Esophagus mucosa (tissue), 1 donor: Measurements from ENCODE around the gene PPP6R2. TPM values are rescaled to one million over a fixed set of nuclear protein-coding genes. Genes with fewer than 3 reads are reported as not detected.
"Not testable (repeated sequence)": the region's sequence is repeated elsewhere in the genome, so short reads cannot be mapped to it uniquely, and the experiment has no call there.

Experiments used
- ATAC-seq: fragments of 200-7000 bp; cut with Tn5 transposase; one replicate; pipeline ENCODE4 v1.9.1; 2020
- total RNA-seq: library from RNA; stranded (reverse); gene quantifications from one replicate; pipeline ENCODE4 v1.2.4, GENCODE V29; 2023
- donor health status: DM: yes; HTN: yes; CAD: no.

Gene PPP6R2
- total RNA-seq, 1 donor from 2014 or later, result 29.3 TPM

DNA sequence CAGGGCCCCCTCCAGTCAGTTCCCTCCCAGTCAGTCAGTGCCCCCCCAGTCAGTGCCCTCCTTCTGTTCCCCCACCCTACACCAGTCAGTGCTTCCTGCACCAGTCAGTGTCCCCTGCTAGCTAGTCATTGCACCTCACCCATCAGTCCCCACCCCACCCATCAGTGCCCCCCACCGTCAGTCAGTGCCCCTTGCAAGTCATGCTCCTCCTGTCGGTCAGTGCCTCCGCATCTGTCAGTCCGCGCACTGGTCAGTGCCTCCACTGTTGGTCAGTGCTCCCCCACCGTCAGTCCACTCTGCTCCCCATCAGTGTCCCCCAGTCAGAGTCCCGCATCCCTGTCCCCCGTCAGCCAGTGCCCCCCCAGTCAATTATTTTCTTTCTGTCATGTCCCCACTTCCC is 3.3 kb downstream of the PPP6R2 start:
- ATAC-seq, result no peak

DNA sequence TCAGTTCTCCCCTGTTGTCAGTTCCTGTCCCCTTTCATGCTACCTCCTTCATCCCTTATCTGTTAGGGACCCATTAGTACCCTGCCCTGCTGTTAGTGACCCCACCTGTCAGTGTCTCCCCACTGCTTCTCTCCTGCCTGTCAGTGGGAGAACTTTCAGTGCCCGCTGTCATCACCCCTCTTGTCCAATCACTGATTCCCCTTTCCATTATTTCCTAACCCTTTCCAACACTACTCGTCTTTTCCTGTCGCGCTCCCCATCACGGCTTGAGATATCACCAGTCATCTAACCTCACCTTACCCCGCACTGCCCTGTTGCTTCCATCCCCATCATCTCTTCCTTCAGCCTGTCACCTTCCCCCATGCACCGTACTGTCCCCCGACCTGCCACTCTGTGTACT is 4.0 kb downstream of the PPP6R2 start:
- ATAC-seq, result no peak

GRCh38 chr22:50348058-50348457 is 4.9 kb downstream of the PPP6R2 start:
- ATAC-seq, result no peak

GRCh38 chr22:50356186-50356585 is 13.1 kb downstream of the PPP6R2 start:
- ATAC-seq, result no peak

GRCh38 chr22:50357222-50357621 is 14.1 kb downstream of the PPP6R2 start:
- no peak for ATAC-seq

- no peak for ATAC-seq
Observed at GRCh38 chr22:50357756-50358155, 14.6 kb downstream of the PPP6R2 start.

DNA sequence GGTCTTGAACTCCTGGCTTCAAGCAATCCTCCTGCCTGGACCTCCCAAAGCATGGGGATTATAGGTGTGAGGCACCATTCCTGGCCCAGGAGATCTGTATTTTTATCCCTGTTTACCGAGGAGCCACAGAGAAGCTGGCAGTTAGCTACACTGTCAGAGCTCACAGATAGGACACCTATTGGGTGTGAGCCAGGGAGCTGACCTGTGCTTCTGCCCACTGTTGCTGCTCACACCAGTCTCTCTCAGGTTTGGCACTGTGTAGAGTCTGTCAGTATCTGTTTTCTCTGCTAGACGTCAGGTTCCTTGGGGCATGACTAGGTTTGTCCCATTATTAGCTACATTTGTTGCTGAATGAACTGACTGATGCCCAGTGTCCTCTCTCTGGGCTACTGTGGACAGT is 17.5 kb downstream of the PPP6R2 start:
- no peak for ATAC-seq

DNA sequence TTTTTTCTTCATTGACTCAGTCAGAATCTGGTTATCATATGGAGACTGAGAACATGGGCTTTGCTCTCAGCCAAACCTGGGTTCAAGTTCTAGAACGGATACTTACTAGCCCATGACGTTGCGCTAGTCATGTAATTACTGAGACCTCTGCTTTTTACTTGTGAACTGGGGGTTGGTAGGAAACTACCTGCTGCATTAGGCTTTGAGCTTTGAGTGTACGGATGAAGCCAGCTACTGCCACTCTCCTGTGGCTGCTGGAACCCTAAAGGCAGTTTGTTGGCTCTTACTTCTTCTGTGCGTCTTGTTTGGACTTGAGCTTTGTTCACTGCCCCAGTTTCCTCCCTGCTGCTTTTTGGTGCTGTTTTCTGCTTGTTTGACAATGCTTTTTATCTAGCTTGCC is 18.1 kb downstream of the PPP6R2 start:
- no peak for ATAC-seq

GRCh38 chr22:50361688-50362087 is 18.6 kb downstream of the PPP6R2 start:
- ATAC-seq, result no peak

GRCh38 chr22:50363166-50363802 is 20.2 kb downstream of the PPP6R2 start:
- no peak for ATAC-seq

DNA sequence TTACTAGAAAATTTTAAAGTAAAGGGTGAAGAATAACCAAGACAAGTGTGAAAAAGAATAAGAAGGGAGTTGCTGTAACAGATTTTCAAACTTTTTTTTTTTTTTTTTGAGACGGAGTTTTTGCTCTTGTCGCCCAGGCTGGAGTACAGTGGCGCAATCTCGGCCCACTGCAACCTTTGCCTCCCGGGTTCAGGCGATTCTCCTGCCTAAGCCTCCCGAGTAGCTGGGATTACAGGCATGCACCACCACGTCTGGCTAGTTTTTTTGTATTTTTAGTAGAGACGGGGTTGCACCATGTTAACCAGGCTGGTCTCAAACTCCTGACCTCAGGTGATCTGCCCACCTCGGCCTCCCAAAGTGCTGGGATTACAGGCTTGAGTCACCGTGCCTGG is 20.7 kb downstream of the PPP6R2 start:
- ATAC-seq, result not testable (repeated sequence)

DNA sequence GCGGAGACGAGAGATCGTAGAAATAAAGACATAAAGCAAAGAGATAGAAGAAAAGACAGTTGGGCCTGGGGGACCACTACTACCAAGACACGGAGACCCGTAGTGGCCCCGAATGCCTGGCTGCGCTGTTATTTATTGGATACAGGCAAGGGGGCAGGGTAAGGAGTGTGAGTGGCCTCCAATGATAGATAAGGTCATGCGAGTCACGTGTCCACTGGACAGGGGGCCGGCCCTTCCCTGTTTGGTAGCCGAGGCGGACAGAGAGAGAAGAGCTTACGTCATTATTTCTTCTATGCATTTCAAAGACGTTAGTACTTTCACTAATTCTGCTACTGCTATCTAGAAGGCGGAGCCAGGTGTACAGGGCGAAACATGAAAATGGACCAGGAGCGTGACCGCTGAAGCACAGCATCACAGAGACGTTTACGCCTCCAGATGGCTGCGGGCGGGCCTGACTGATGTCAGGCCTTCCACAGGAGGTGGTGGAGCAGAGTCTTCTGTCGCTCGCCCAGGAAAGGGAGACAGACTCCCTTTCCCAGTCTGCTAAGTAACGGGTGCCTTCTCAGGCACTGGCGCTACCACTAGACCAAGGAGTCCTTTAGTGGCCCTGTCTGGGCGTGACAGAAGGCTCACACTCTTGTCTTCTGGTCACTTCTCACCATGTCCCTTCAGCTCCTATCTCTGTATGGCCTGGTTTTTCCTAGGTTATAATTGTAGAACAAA is 24.8 kb downstream of the PPP6R2 start:
- no peak for ATAC-seq

DNA sequence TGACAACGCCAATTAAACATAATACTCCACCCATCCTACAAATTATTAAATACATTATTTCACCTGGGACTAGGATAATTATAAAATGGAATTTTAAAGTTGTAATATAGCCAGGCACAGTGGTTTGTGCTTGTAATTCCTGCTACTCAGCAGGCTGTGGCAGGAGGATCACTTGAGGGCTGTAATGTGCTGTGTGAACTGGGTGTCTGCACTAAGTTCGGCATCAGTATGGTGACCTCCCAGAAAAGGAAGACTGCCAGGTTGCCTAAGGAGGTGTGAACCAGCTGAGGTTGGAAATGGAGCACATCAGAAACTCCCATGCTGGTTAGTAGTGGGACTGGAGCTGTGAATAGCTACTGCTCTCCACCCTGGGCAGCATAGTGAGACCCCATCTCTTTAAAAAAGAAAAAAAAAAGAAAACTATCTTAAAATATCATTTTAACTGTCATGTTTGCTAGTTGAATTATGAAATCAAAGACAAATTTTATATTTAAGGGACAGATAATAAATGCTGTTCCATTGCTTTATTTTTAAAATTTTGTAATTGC is 28.0 kb downstream of the PPP6R2 start:
- ATAC-seq, result no peak

GRCh38 chr22:50376085-50376651 is 33.0 kb downstream of the PPP6R2 start:
- peak; percentile 56 for ATAC-seq

GRCh38 chr22:50381021-50381555 is 38.0 kb downstream of the PPP6R2 start:
- not testable (repeated sequence) for ATAC-seq

GRCh38 chr22:50396751-50397370 is 53.7 kb downstream of the PPP6R2 start:
- ATAC-seq, result peak; percentile 11

- not testable (repeated sequence) for ATAC-seq
Observed at GRCh38 chr22:50397371-50398060, 54.4 kb downstream of the PPP6R2 start.

DNA sequence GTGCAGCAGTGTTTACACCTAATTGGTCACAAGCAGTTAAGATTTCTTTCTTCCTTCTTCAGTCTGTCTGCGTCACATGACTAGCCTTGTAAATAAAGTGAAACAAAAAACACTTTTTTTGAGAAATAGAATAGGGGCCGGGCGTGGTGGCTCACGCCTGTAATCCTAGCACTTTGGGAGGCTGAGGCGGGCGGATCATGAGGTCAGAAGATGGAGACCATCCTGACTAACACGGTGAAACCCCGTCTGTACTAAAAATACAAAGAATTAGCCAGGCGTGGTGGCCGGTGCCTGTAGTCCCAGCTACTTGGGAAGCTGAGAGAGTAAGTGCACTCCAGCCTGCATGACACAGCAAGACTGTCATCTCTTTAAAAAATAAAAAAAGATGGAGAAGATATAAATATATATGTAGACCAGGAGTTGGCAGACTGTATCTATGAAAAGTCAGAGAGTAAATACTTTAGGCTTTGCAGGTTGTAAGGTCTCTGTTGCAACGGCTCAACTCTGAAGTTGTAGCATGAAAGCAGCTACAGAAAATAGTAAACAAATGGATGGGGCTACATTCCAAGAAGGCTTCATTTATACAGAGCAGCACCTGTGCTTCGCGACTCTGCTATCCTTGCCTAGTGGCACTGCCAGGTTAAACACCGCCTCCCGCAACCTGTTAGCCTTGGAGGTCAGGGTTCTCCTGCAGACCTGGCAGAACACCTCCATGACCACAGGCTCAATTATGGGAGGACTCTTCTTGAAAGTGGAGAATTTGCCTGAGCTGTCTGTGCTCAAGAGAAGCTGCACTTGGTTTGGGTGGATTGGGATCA is 55.9 kb downstream of the PPP6R2 start:
- ATAC-seq, result no peak

DNA sequence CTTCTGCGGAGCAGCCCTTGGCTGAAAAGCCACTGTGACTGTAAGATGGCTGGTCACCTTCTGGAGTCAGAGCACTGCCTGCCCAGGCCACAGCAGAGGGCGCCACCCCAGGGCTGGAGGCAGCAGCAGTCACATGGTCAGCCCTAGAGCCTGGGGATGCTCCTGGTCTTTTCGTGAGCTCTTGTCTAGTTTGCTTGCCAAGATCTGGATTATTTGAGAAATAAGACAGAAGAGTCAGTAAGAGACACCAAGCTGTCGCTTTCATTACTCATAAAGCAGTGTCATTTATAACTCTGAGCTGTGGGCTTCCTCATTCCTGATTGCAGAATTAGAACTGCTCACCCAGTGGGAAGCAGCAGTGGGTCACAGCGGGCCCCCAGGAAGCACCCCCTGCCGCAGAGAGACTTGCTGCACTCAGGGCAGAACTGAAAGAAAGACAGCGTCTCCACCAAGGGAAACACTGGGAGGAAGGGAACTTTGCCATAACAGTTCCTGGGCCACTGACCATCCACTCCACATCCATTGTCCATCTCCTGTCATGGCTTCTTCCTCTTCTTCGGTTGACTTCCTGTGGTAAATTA is 56.7 kb downstream of the PPP6R2 start:
- ATAC-seq, result peak; percentile 71

DNA sequence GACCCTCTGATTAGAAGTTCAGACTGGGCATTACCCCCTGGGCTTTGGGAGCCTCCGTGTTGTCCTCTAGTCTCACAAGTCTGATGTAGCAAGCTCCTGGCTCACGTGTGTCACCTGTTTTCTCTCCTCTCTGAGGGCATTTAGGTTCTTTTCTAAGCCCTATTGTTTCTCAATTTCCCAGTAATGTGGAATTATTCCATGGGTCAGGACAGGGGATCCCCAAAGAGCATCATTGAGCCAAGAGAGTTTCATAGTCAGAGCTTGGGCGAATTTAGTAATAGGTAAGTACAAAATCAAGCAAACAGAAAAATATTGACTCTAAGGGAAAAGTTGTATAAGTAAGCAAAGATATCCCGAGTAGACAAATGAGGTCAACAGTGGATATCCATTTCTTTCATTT is 57.3 kb downstream of the PPP6R2 start:
- no peak for ATAC-seq

GRCh38 chr22:50400931-50401330 is 57.8 kb downstream of the PPP6R2 start:
- ATAC-seq, result no peak
